Glutamatergic neuron (in vitro differentiated cells): ENCODE results near the gene CYS1. TPM values are rescaled to one million over a fixed set of nuclear protein-coding genes. Genes with fewer than 3 reads are reported as not detected.

ENCODE experiments used
- DNase-seq: peaks from one replicate; pipeline ENCODE4 v3.0.0; 2022
- H3K27ac Mint-ChIP-seq: one replicate; pipeline ENCODE4 v1.8.0; 2020; ENCODE audit warnings: mild to moderate bottlenecking, mixed read lengths, inconsistent platforms; ENCODE audit not compliant: unreplicated experiment
- H3K27me3 Mint-ChIP-seq: one replicate; pipeline ENCODE4 v1.8.0; 2020; ENCODE audit warnings: mild to moderate bottlenecking, moderate library complexity, mixed read lengths, inconsistent platforms; ENCODE audit not compliant: unreplicated experiment
- H3K36me3 Mint-ChIP-seq: one replicate; pipeline ENCODE4 v1.8.0; 2020; ENCODE audit warnings: mild to moderate bottlenecking, mixed read lengths, inconsistent platforms; ENCODE audit not compliant: unreplicated experiment
- H3K4me1 Mint-ChIP-seq: one replicate; pipeline ENCODE4 v1.8.0; 2020; ENCODE audit warnings: mild to moderate bottlenecking, low read depth, mixed read lengths, inconsistent platforms; ENCODE audit not compliant: unreplicated experiment
- H3K4me3 Mint-ChIP-seq: one replicate; pipeline ENCODE4 v1.8.0; 2020; ENCODE audit warnings: mild to moderate bottlenecking, mixed read lengths, inconsistent platforms; ENCODE audit not compliant: unreplicated experiment
- H3K9me3 Mint-ChIP-seq: one replicate; pipeline ENCODE4 v1.8.0; 2020; ENCODE audit warnings: mild to moderate bottlenecking, moderate library complexity, mixed read lengths, inconsistent platforms; ENCODE audit not compliant: unreplicated experiment
- total RNA-seq: library from RNA; stranded (reverse); fragmentation: NEBNext Ultra II Directional; extraction: Animal tissue kit (Norgen Biotek cat#: 25700); gene quantifications from one replicate; pipeline ENCODE4 v1.2.1, GENCODE V29; 2021; ENCODE audit not compliant: unreplicated experiment
- TF ChIP-seq, protein P1 (sequence below): fragments of 200-600 bp; sonication (generic); IDR thresholded peaks from one replicate; pipeline ENCODE4 v1.5.0; 2021; ENCODE audit not compliant: partially characterized antibody, unreplicated experiment

The CYS1 gene
- total RNA-seq, 1 donor from 2014 or later, result not detected

GRCh38 chr2:10035633-10036032 is 44.6 kb downstream of the CYS1 start:
- no peak for DNase-seq
- Mint-ChIP-seq H3K4me3 (no peak overlapping the region), H3K27ac (no peak overlapping the region), H3K9me3 (no peaks in the 10 kb centered on the region), H3K4me1 (no peaks in the 10 kb centered on the region), H3K27me3 (no peaks in the 10 kb centered on the region), H3K36me3 (no peaks in the 10 kb centered on the region)
- TF ChIP-seq, protein P1, sequence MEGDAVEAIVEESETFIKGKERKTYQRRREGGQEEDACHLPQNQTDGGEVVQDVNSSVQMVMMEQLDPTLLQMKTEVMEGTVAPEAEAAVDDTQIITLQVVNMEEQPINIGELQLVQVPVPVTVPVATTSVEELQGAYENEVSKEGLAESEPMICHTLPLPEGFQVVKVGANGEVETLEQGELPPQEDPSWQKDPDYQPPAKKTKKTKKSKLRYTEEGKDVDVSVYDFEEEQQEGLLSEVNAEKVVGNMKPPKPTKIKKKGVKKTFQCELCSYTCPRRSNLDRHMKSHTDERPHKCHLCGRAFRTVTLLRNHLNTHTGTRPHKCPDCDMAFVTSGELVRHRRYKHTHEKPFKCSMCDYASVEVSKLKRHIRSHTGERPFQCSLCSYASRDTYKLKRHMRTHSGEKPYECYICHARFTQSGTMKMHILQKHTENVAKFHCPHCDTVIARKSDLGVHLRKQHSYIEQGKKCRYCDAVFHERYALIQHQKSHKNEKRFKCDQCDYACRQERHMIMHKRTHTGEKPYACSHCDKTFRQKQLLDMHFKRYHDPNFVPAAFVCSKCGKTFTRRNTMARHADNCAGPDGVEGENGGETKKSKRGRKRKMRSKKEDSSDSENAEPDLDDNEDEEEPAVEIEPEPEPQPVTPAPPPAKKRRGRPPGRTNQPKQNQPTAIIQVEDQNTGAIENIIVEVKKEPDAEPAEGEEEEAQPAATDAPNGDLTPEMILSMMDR, result no peak

DNA sequence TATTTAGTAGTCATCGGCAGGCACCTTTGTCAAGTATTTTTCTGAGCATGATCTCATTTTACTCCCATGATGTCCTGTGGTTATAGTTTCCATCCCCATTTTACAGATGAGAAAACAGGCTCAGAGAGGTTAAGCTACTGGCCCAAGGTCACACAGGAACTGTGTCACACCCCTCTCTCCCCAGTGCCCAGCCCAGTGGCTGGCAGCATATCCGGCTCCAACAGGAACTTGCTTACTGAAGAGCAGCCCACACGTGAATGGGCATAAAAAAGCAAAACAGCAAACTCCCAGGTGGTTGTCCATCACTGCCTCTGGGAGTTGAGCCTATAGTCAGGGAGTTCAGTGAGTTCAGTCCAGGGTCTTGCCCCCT is 45.2 kb downstream of the CYS1 start:
- TF ChIP-seq, protein P1, result no peak
- no peaks in the 10 kb centered on the region for H3K27me3 Mint-ChIP-seq
- no peak for DNase-seq
- no peaks in the 10 kb centered on the region for H3K36me3 Mint-ChIP-seq
- H3K27ac Mint-ChIP-seq, result no peak overlapping the region
- H3K4me3 Mint-ChIP-seq, result no peak overlapping the region
- H3K9me3 Mint-ChIP-seq, result no peaks in the 10 kb centered on the region
- H3K4me1 Mint-ChIP-seq, result no peaks in the 10 kb centered on the region

- peaks cover 4% of the 10 kb centered on the region for H3K4me1 Mint-ChIP-seq
- no peak for DNase-seq
- H3K27ac Mint-ChIP-seq, result no peak overlapping the region
- H3K27me3 Mint-ChIP-seq, result no peaks in the 10 kb centered on the region
- no peaks in the 10 kb centered on the region for H3K36me3 Mint-ChIP-seq
- TF ChIP-seq, protein P1, result no peak
- H3K9me3 Mint-ChIP-seq, result no peaks in the 10 kb centered on the region
- H3K4me3 Mint-ChIP-seq, result no peak overlapping the region
Observed at GRCh38 chr2:10034333-10035052, 45.7 kb downstream of the CYS1 start.

- Mint-ChIP-seq H3K27me3 (no peaks in the 10 kb centered on the region), H3K9me3 (no peaks in the 10 kb centered on the region), H3K4me3 (no peak overlapping the region), H3K4me1 (peaks cover 4% of the 10 kb centered on the region), H3K36me3 (no peaks in the 10 kb centered on the region), H3K27ac (no peak overlapping the region)
- TF ChIP-seq, protein P1, result no peak
- no peak for DNase-seq
Observed at GRCh38 chr2:10033251-10034006, 46.8 kb downstream of the CYS1 start.

- Mint-ChIP-seq H3K9me3 (no peaks in the 10 kb centered on the region), H3K27me3 (no peaks in the 10 kb centered on the region), H3K4me1 (peaks cover 4% of the 10 kb centered on the region), H3K36me3 (no peaks in the 10 kb centered on the region), H3K4me3 (no peak overlapping the region), H3K27ac (no peak overlapping the region)
- no peak for DNase-seq
- TF ChIP-seq, protein P1, result no peak
Observed at GRCh38 chr2:10032746-10033105, 47.5 kb downstream of the CYS1 start.
